ENCODE results near the gene ELMO1.

DNA sequence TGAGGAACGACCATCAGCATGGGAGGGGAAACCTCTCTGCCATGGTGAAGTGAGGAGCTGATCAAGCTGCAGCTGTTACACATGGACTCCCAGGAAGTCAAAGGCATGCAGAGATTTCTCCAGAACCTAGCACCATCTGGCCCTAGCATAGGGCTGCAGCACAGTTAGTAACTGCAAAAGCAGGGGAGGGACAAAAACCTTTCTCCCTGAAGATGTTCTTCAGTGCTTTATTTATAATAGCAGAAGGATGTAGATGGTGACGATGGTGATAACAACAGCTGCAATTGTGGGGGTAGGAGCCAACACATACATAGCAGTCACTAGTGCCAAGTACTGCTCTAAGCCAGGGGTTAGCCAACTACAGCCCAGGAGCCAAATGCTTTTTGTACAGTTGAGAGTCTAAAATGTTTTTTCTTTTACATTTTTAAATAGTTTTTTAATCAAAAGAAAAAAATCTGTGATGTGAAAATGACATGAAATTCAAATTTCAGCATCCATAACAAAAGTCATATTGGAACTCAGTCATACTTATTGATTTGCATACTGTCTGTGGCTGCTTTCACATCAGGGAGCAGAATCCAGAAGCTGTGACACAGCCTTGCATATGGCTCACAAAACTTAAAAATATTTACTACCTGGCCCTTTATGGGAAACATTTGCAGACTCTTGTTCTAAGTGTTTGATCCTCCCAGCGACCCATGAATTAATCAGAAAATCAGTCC, 299.5 kb downstream of the ELMO1 start:
- TF ChIP-seq ZNF274 (IDR thresholded peaks at IDR 0.05; ENCODE audit: insufficient read depth, insufficient read length) (no peak), STAT1 (conservative IDR thresholded peaks at IDR 0.05) (no peak), POLR2AphosphoS5 (IDR thresholded peaks at IDR 0.05; ENCODE audit: low read length) (no peak), BCL11A (IDR thresholded peaks at IDR 0.05; ENCODE audit: low read depth, low read length) (no peak), EZH2 (IDR thresholded peaks at IDR 0.05; ENCODE audit: borderline replicate concordance, control insufficient read depth, low read depth, low read length) (no peak)

Data from GM12878 (cell line).